Caco-2 (cell line): ENCODE measurements around the gene MYH6. TPM values are rescaled to one million over a fixed set of nuclear protein-coding genes. Genes with fewer than 3 reads are reported as not detected.
"Not testable (repeated sequence)": the region's sequence is repeated elsewhere in the genome, so short reads cannot be mapped to it uniquely, and the experiment has no call there.

Experiments used
- BruUV-seq: library from RNA; stranded (reverse); fragments of 400-500 nt; replicated peaks from 2 replicates; lab custom pipeline; 2021; lab: Mats Ljungman, UMichigan
- CTCF ChIA-PET: fragments of 300-600 bp; sonication (Branson Sonifier 250); formaldehyde crosslinking; loops from one replicate; lab custom pipeline; 2022; ENCODE audit warnings: antibody characterized with exemption; lab: Charles Lee
- POLR2A ChIA-PET: fragments of 300-600 bp; sonication (Branson Sonifier 250); formaldehyde crosslinking; loops from one replicate; lab custom pipeline; 2022; ENCODE audit warnings: antibody characterized with exemption; lab: Charles Lee
- DNase-seq, 2 experiments: peaks; one replicate each; pipeline versions ENCODE4 v3.0.0 to v3.0.0-alpha.2; 2020 to 2022
- H3K27me3 ChIP-seq: replicated peaks from 2 replicates; pipeline ENCODE4 v1.6.0; 2011; ENCODE audit warnings: low read length; ENCODE audit not compliant: control insufficient read depth, insufficient read depth
- H3K36me3 ChIP-seq: 2 replicates; pipeline ENCODE4 v1.5.1; 2011; ENCODE audit warnings: low read length; ENCODE audit not compliant: control insufficient read depth, insufficient read depth
- H3K4me1 ChIP-seq: fragments of 250-450 bp; sonication (Bioruptor Pico); 2 replicates; pipeline ENCODE4 v1.5.1; 2020; ENCODE audit warnings: mild to moderate bottlenecking
- H3K4me3 ChIP-seq: 2 replicates; pipeline ENCODE4 v1.5.1; 2011; ENCODE audit warnings: low read depth, mild to moderate bottlenecking, control low read depth, low read length
- H3K9me3 ChIP-seq: fragments of 250-450 bp; sonication (Bioruptor Pico); 2 replicates; pipeline ENCODE4 v1.5.1; 2020; ENCODE audit warnings: mild to moderate bottlenecking, moderate library complexity
- H3K27ac Mint-ChIP-seq: one replicate; pipeline ENCODE4 v1.8.0; 2022; ENCODE audit warnings: mixed read lengths; ENCODE audit not compliant: unreplicated experiment
- H3K27me3 Mint-ChIP-seq: one replicate; pipeline ENCODE4 v1.8.0; 2022; ENCODE audit warnings: mixed read lengths; ENCODE audit not compliant: insufficient read depth, unreplicated experiment
- H3K36me3 Mint-ChIP-seq: one replicate; pipeline ENCODE4 v1.8.0; 2022; ENCODE audit warnings: mild to moderate bottlenecking, mixed read lengths; ENCODE audit not compliant: insufficient read depth, unreplicated experiment
- H3K4me1 Mint-ChIP-seq: one replicate; pipeline ENCODE4 v1.8.0; 2022; ENCODE audit warnings: low read depth, mixed read lengths; ENCODE audit not compliant: unreplicated experiment
- H3K4me3 Mint-ChIP-seq: one replicate; pipeline ENCODE4 v1.8.0; 2022; ENCODE audit warnings: mild to moderate bottlenecking, moderate library complexity, mixed read lengths; ENCODE audit not compliant: unreplicated experiment
- H3K9me3 Mint-ChIP-seq: one replicate; pipeline ENCODE4 v1.8.0; 2022; ENCODE audit warnings: mixed read lengths; ENCODE audit not compliant: unreplicated experiment
- intact Hi-C: fragments of 100-400 bp; cut with micrococcal nuclease; formaldehyde crosslinking; loops from one replicate; pipeline ENCODE4 v1.10.0; 2022; ENCODE audit not compliant: unreplicated experiment
- total RNA-seq: library from RNA; stranded (reverse); gene quantifications from 2 replicates; pipeline ENCODE4 v1.2.3, GENCODE V29; 2022
- TF ChIP-seq, protein P1 (sequence below), 2 experiments: fragments of 200-600 bp in 1 of 2; IDR thresholded peaks; 1 replicate in 1 of 2; 2 replicates in 1 of 2; pipeline versions ENCODE4 v1.5.1 to v1.8.0; 2011 to 2022; ENCODE audit warnings: antibody characterized with exemption in 1 of 2, control low read depth in 1 of 2, inconsistent platforms in 1 of 2, low read depth in 1 of 2, low read length in 1 of 2, mild to moderate bottlenecking in 1 of 2, moderate library complexity in 1 of 2; ENCODE audit not compliant: insufficient read depth in 1 of 2, severe bottlenecking in 1 of 2, unreplicated experiment in 1 of 2

MYH6 gene
- total RNA-seq, 1 experiment from 2014 or later = not detected

GRCh38 chr14:23396781-23397407 is 11.2 kb downstream of the MYH6 start:
- Mint-ChIP-seq H3K4me1 (no peaks in the 10 kb centered on the region), H3K27me3 (peaks cover 3% of the 10 kb centered on the region), H3K27ac (no peak overlapping the region), H3K9me3 (no peaks in the 10 kb centered on the region), H3K36me3 (no peaks in the 10 kb centered on the region), H3K4me3 (no peak overlapping the region)
- H3K36me3 ChIP-seq = no peaks in the 10 kb centered on the region
- H3K4me3 ChIP-seq = no peak overlapping the region
- TF ChIP-seq, protein P1, sequence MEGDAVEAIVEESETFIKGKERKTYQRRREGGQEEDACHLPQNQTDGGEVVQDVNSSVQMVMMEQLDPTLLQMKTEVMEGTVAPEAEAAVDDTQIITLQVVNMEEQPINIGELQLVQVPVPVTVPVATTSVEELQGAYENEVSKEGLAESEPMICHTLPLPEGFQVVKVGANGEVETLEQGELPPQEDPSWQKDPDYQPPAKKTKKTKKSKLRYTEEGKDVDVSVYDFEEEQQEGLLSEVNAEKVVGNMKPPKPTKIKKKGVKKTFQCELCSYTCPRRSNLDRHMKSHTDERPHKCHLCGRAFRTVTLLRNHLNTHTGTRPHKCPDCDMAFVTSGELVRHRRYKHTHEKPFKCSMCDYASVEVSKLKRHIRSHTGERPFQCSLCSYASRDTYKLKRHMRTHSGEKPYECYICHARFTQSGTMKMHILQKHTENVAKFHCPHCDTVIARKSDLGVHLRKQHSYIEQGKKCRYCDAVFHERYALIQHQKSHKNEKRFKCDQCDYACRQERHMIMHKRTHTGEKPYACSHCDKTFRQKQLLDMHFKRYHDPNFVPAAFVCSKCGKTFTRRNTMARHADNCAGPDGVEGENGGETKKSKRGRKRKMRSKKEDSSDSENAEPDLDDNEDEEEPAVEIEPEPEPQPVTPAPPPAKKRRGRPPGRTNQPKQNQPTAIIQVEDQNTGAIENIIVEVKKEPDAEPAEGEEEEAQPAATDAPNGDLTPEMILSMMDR (IDR thresholded peaks at IDR 0.05; ENCODE audit: insufficient read depth in 1 of 2, low read depth in 1 of 2, low read length in 1 of 2, severe bottlenecking in 1 of 2, unreplicated experiment in 1 of 2) = no peak
- no peaks in the 10 kb centered on the region for H3K4me1 ChIP-seq
- ChIA-PET CTCF (interaction anchor here (0.7 kb wide), 1 partner anchor 81 kb away, joined by 3 read pairs; no protein-coding TSS in a partner anchor), POLR2A (no interaction called here)
- no TSS peak for BruUV-seq
- no peak for DNase-seq
- no peaks in the 10 kb centered on the region; the same call in 1 of the 2 replicates for H3K27me3 ChIP-seq
- intact Hi-C loops = no loop called here
- H3K9me3 ChIP-seq = no peaks in the 10 kb centered on the region

DNA sequence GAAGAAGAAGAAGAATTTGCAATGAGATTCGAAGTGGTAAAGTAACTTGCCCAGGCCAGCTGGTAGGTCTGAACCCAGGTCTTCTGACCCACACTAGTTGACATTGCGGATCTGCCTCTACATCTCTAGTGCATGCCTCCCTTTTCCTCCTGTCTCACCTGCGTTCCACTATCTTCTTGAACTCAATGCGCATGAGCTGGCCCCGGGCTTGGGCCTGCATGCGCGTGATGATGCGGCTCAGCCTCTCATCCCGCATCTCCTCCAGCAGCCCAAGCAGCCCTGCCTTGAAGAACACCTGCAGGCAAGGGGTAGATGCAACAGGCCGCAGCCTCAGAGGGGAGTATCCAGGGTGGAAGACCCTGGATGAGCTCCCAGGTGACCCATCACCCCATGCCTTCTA is 11.9 kb downstream of the MYH6 start:
- H3K4me3 Mint-ChIP-seq = no peak overlapping the region
- H3K9me3 Mint-ChIP-seq = no peaks in the 10 kb centered on the region
- H3K27me3 Mint-ChIP-seq = peaks cover 5% of the 10 kb centered on the region
- Histone ChIP-seq H3K4me3 (no peak overlapping the region), H3K4me1 (no peaks in the 10 kb centered on the region), H3K36me3 (no peaks in the 10 kb centered on the region), H3K9me3 (no peaks in the 10 kb centered on the region), H3K27me3 (no peaks in the 10 kb centered on the region; the same call in 1 of the 2 replicates)
- no peak overlapping the region for H3K27ac Mint-ChIP-seq
- no peaks in the 10 kb centered on the region for H3K4me1 Mint-ChIP-seq
- no peak for DNase-seq
- intact Hi-C loops = no loop called here
- no TSS peak for BruUV-seq
- POLR2A ChIA-PET = no interaction called here
- no peaks in the 10 kb centered on the region for H3K36me3 Mint-ChIP-seq
- TF ChIP-seq, protein P1 (IDR thresholded peaks at IDR 0.05; ENCODE audit: insufficient read depth in 1 of 2, low read depth in 1 of 2, low read length in 1 of 2, severe bottlenecking in 1 of 2, unreplicated experiment in 1 of 2) = no peak
- CTCF ChIA-PET = no interaction called here

- no peak overlapping the region for H3K4me3 ChIP-seq
- Mint-ChIP-seq H3K4me1 (no peaks in the 10 kb centered on the region), H3K4me3 (no peak overlapping the region), H3K36me3 (no peaks in the 10 kb centered on the region), H3K27me3 (peaks cover 20% of the 10 kb centered on the region), H3K27ac (no peak overlapping the region), H3K9me3 (no peaks in the 10 kb centered on the region)
- no peak for DNase-seq
- H3K9me3 ChIP-seq = no peaks in the 10 kb centered on the region
- intact Hi-C loops = no loop called here
- POLR2A ChIA-PET = no interaction called here
- TF ChIP-seq, protein P1 (IDR thresholded peaks at IDR 0.05; ENCODE audit: insufficient read depth in 1 of 2, low read depth in 1 of 2, low read length in 1 of 2, severe bottlenecking in 1 of 2, unreplicated experiment in 1 of 2) = no peak
- BruUV-seq = no TSS peak
- H3K36me3 ChIP-seq = no peaks in the 10 kb centered on the region
- no peaks in the 10 kb centered on the region; the same call in 1 of the 2 replicates for H3K27me3 ChIP-seq
- H3K4me1 ChIP-seq = no peaks in the 10 kb centered on the region
- CTCF ChIA-PET = no interaction called here
Measured at GRCh38 chr14:23392613-23393012, 15.5 kb downstream of the MYH6 start.

GRCh38 chr14:23389871-23390270 is 18.2 kb downstream of the MYH6 start:
- BruUV-seq, H3K4me1 Mint-ChIP-seq, CTCF ChIA-PET, POLR2A ChIA-PET, H3K4me3 Mint-ChIP-seq, H3K9me3 Mint-ChIP-seq, H3K4me1 ChIP-seq, H3K9me3 ChIP-seq, H3K27me3 ChIP-seq, H3K4me3 ChIP-seq, H3K36me3 Mint-ChIP-seq, H3K27ac Mint-ChIP-seq, DNase-seq, H3K36me3 ChIP-seq: not testable (repeated sequence)
- H3K27me3 Mint-ChIP-seq = peaks cover 25% of the 10 kb centered on the region
- intact Hi-C loops = loop anchor here (10.0 kb wide), 1 partner anchor 265 kb away; no protein-coding TSS in a partner anchor
